ENCODE data around the gene ACKR1.

DNA sequence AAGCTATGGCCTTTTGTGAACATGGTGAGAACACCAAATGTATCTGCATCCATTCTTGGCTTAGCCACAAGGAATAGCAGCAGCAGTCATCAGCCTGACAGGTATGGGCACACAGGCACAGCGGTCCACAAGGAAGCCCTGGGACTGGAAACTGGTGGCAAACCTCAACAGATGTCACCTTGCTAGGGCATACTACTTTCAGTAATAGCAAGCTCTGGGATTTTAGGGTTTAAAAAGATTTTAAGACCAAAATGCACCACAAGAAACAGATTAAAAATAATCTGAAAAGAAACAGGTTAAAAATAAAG lies 43.0 kb upstream of the ACKR1 start:
- TF ChIP-seq, protein P1, sequence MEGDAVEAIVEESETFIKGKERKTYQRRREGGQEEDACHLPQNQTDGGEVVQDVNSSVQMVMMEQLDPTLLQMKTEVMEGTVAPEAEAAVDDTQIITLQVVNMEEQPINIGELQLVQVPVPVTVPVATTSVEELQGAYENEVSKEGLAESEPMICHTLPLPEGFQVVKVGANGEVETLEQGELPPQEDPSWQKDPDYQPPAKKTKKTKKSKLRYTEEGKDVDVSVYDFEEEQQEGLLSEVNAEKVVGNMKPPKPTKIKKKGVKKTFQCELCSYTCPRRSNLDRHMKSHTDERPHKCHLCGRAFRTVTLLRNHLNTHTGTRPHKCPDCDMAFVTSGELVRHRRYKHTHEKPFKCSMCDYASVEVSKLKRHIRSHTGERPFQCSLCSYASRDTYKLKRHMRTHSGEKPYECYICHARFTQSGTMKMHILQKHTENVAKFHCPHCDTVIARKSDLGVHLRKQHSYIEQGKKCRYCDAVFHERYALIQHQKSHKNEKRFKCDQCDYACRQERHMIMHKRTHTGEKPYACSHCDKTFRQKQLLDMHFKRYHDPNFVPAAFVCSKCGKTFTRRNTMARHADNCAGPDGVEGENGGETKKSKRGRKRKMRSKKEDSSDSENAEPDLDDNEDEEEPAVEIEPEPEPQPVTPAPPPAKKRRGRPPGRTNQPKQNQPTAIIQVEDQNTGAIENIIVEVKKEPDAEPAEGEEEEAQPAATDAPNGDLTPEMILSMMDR (optimal IDR thresholded peaks at IDR 0.05 in 1 of 3, IDR thresholded peaks at IDR 0.05 in 1 of 3, conservative IDR thresholded peaks at IDR 0.05 in 1 of 3; ENCODE audit: extremely low read depth in 1 of 3, insufficient read depth in 2 of 3, low read length in 3 of 3): no peak
- no peak for TF ChIP-seq EZH2 (IDR thresholded peaks at IDR 0.05; ENCODE audit: low read length)

Measured in keratinocyte (primary cell).